Retina (tissue), 1 donor: Measurements from ENCODE around the gene RIPPLY1.

ENCODE experiments used
- DNase-seq: peaks from one replicate; pipeline ENCODE4 v3.0.0-alpha.2; 2016

The RIPPLY1 gene

GRCh38 chrX:106903291-106903824 is at the start of gene RIPPLY1:
RIPPLY1 (minus strand) TSS chrX:106903341; CDS start chrX:106903287, 54 bp downstream.
- no peak for DNase-seq

GRCh38 chrX:106952538-106952937 is 49.4 kb upstream of the RIPPLY1 start:
- no peak for DNase-seq

- DNase-seq: no peak
Measured at GRCh38 chrX:106952089-106952488, 48.9 kb upstream of the RIPPLY1 start.

- no peak for DNase-seq
Measured at GRCh38 chrX:106951230-106951629, 48.1 kb upstream of the RIPPLY1 start.

GRCh38 chrX:106950381-106950780 is 47.2 kb upstream of the RIPPLY1 start:
- DNase-seq: no peak

GRCh38 chrX:106949366-106949765 is 46.2 kb upstream of the RIPPLY1 start:
- no peak for DNase-seq

GRCh38 chrX:106948641-106949040 is 45.5 kb upstream of the RIPPLY1 start:
- DNase-seq: no peak

- no peak for DNase-seq
Measured at GRCh38 chrX:106946464-106946863, 43.3 kb upstream of the RIPPLY1 start.

GRCh38 chrX:106940068-106940467 is 36.9 kb upstream of the RIPPLY1 start:
- no peak for DNase-seq

- no peak for DNase-seq
Measured at GRCh38 chrX:106939566-106939965, 36.4 kb upstream of the RIPPLY1 start.

GRCh38 chrX:106936246-106936645 is 33.1 kb upstream of the RIPPLY1 start:
- no peak for DNase-seq

- DNase-seq: no peak
Measured at GRCh38 chrX:106935175-106935574, 32.0 kb upstream of the RIPPLY1 start.

- no peak for DNase-seq
Measured at GRCh38 chrX:106933538-106933961, 30.4 kb upstream of the RIPPLY1 start.

GRCh38 chrX:106932960-106933537 is 29.9 kb upstream of the RIPPLY1 start:
- DNase-seq: no peak

GRCh38 chrX:106932492-106932923 is 29.4 kb upstream of the RIPPLY1 start:
- no peak for DNase-seq

- DNase-seq: no peak
Measured at GRCh38 chrX:106931831-106932491, 28.8 kb upstream of the RIPPLY1 start.

GRCh38 chrX:106928227-106928626 is 25.1 kb upstream of the RIPPLY1 start:
- DNase-seq: no peak

GRCh38 chrX:106927700-106928099 is 24.6 kb upstream of the RIPPLY1 start:
- no peak for DNase-seq

- DNase-seq: no peak
Measured at GRCh38 chrX:106927023-106927422, 23.9 kb upstream of the RIPPLY1 start.

GRCh38 chrX:106921637-106922036 is 18.5 kb upstream of the RIPPLY1 start:
- no peak for DNase-seq

- peak; percentile 63 for DNase-seq
Measured at GRCh38 chrX:106919932-106920452, 16.9 kb upstream of the RIPPLY1 start, which contains the start of gene CLDN2. CLDN2 (plus strand) TSS chrX:106920402; CDS start chrX:106928229, 7,827 bp downstream.

GRCh38 chrX:106917830-106918500 is 14.8 kb upstream of the RIPPLY1 start:
- DNase-seq: no peak

- no peak for DNase-seq
Measured at GRCh38 chrX:106912864-106913263, 9.7 kb upstream of the RIPPLY1 start.

- no peak for DNase-seq
Measured at GRCh38 chrX:106906361-106906760, 3.2 kb upstream of the RIPPLY1 start.
